PC-3 (cell line): ENCODE data around the gene TMEM45B.

ENCODE experiments used
- CTCF ChIP-seq: fragments of 300-600 bp; sonication (generic); conservative IDR thresholded peaks from 2 replicates; pipeline ENCODE4 v1.5.1; 2017; ENCODE audit warnings: antibody characterized with exemption, low read depth, mild to moderate bottlenecking, low read length
- EZH2 ChIP-seq: fragments of 300-600 bp; sonication (generic); IDR thresholded peaks from one replicate; pipeline ENCODE4 v1.6.1; 2017; ENCODE audit warnings: antibody characterized with exemption, mild to moderate bottlenecking, low read length; ENCODE audit not compliant: unreplicated experiment

- TF ChIP-seq EZH2 (no peak), CTCF (no peak)
These were observed 50.7 kb downstream of the TMEM45B start for GRCh38 chr11:129866311-129866710.
